ENCODE results near the gene PEAR1. TPM values are rescaled to one million over a fixed set of nuclear protein-coding genes. Genes with fewer than 3 reads are reported as not detected.

Gene PEAR1
- total and polyA plus RNA-seq, 2 of the 8 experiments (the other 6 are each of a cell fraction or from before 2014, with no cell fraction given), result 0.63 to 0.71 TPM

GRCh38 chr1:156860628-156861423, 32.7 kb upstream of the PEAR1 start, which contains the start of gene NTRK1:
NTRK1 (plus strand) TSS chr1:156860865; CDS start chr1:156860935, 70 bp downstream.
- no peak within 1 kb of the TSS for H2AK5ac ChIP-seq (ENCODE audit: low read depth, low read length)
- TF ChIP-seq POU5F1 (IDR thresholded peaks at IDR 0.05; ENCODE audit: low read depth, low read length), result no peak
- no peak for TF ChIP-seq GTF2F1 (IDR thresholded peaks at IDR 0.05; ENCODE audit: borderline replicate concordance, low read depth, low read length)
- TF ChIP-seq E2F6 (IDR thresholded peaks at IDR 0.05), result peak; percentile 64
- TF ChIP-seq EZH2 (IDR thresholded peaks at IDR 0.05; ENCODE audit: low read depth, low read length, severe bottlenecking), result peak; percentile 83
- peak; percentile 64 for TF ChIP-seq SUZ12 (IDR thresholded peaks at IDR 0.05; ENCODE audit: low read length)
- TF ChIP-seq TAF7 (optimal IDR thresholded peaks at IDR 0.05; ENCODE audit: borderline replicate concordance, low read depth, low read length), result no peak
- no peak for TF ChIP-seq YY1 (IDR thresholded peaks at IDR 0.05; ENCODE audit: low read depth, low read length)
- TF ChIP-seq, protein P1, sequence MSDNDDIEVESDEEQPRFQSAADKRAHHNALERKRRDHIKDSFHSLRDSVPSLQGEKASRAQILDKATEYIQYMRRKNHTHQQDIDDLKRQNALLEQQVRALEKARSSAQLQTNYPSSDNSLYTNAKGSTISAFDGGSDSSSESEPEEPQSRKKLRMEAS (IDR thresholded peaks at IDR 0.05), result peak; percentile 86
- no peak for TF ChIP-seq SP4 (IDR thresholded peaks at IDR 0.05; ENCODE audit: low read length)

More at GRCh38 chr1:156860628-156861423, 32.7 kb upstream of the PEAR1 start, which contains the start of gene NTRK1:
- Histone ChIP-seq H3K79me1 (ENCODE audit: low read depth, low read length) (no peaks in the 10 kb centered on the region), H3K9ac (replicated peaks in 1 of 4; ENCODE audit: extremely low read depth in 1 of 4, low read depth in 3 of 4, low read length in 3 of 4) (no peak within 1 kb of the TSS), H2BK12ac (ENCODE audit: low read depth, low read length) (no peak within 1 kb of the TSS), H3K18ac (ENCODE audit: extremely low read depth, low read length) (no peak within 1 kb of the TSS; the same call in none of the 2 replicates), H3K56ac (replicated peaks; ENCODE audit: insufficient read length, low read depth, low read length) (no peak within 1 kb of the TSS), H3K36me3 (ENCODE audit: control insufficient read depth in 2 of 4, insufficient read depth in 4 of 4, low read length in 3 of 4) (peaks cover 0 to 2% (median 0%) of the 10 kb centered on the region in 4 experiments; a peak in 1 of 8 replicates), H3K23me2 (ENCODE audit: low read depth, low read length) (peaks cover 19% of the 10 kb centered on the region; the same call in 1 of the 2 replicates), H4K20me1 (replicated peaks in 1 of 2; ENCODE audit: control insufficient read depth in 1 of 2, insufficient read depth in 2 of 2, low read length in 2 of 2) (peaks cover 1 to 10% of the 10 kb centered on the region in 2 experiments), H3K4ac (replicated peaks; ENCODE audit: insufficient read length, low read depth, low read length) (no peak within 1 kb of the TSS), H3K23ac (ENCODE audit: insufficient read length) (no peak within 1 kb of the TSS), H2BK120ac (replicated peaks; ENCODE audit: low read depth, low read length) (no peak within 1 kb of the TSS), H2BK5ac (ENCODE audit: low read depth, low read length) (no peak within 1 kb of the TSS), H3K79me2 (ENCODE audit: control insufficient read depth in 1 of 2, insufficient read depth in 2 of 2, low read length in 2 of 2) (no peaks in the 10 kb centered on the region), H3K27me3 (replicated peaks in 1 of 4; ENCODE audit: control insufficient read depth in 3 of 4, extremely low read depth in 1 of 4, insufficient read depth in 3 of 4, low read length in 3 of 4) (peaks cover 55 to 87% (median 84%) of the 10 kb centered on the region in 4 experiments), H4K91ac (replicated peaks; ENCODE audit: insufficient read length, low read length) (no peak within 1 kb of the TSS), H4K5ac (ENCODE audit: insufficient read length, low read depth, low read length) (no peak within 1 kb of the TSS), H3K27ac (ENCODE audit: low read depth, low read length) (no peak within 1 kb of the TSS), H3K14ac (ENCODE audit: insufficient read length) (no peak within 1 kb of the TSS), H3K4me2 (ENCODE audit: insufficient read depth in 1 of 2, low read depth in 2 of 2, low read length in 2 of 2) (peak within 1 kb of the TSS; percentile 73 to 94), H4K8ac (ENCODE audit: extremely low read depth, insufficient read depth, low read length) (no peak within 1 kb of the TSS), H2AFZ (ENCODE audit: low read length) (peak within 1 kb of the TSS; percentile 66; the same call in 1 of the 2 replicates), H2BK20ac (ENCODE audit: low read length) (no peak within 1 kb of the TSS), H3K4me1 (replicated peaks in 1 of 4; ENCODE audit: control insufficient read depth in 3 of 4, insufficient read depth in 4 of 4, low read length in 3 of 4) (peaks cover 0 to 15% (median 9%) of the 10 kb centered on the region in 4 experiments; a peak in 6 of 7 replicates), H2BK15ac (ENCODE audit: low read length) (no peak within 1 kb of the TSS), H3K4me3 (ENCODE audit: extremely low read depth in 1 of 4, insufficient read depth in 2 of 4, low read depth in 3 of 4, low read length in 4 of 4) (peak within 1 kb of the TSS; percentile 31 to 62 (median 58)), H3K9me3 (ENCODE audit: insufficient read depth in 2 of 2, low read depth in 1 of 2, low read length in 1 of 2) (no peaks in the 10 kb centered on the region)
- POLR2A ChIA-PET (ENCODE audit: partially characterized antibody), result interaction anchor here (0.7 to 2.5 kb wide), 18 partner anchors 12 to 169 kb away, joined by 3 to 7 read pairs (median 3); partner anchors contain the start of genes MRPL24 and PRCC
- FAIRE-seq (no peak), DNase-seq (ENCODE audit: low read depth in 1 of 2, low spot score in 2 of 2) (peak in 1 of 2 experiments; percentile 72)
- CTCF ChIA-PET (ENCODE audit: partially characterized antibody), result interaction anchor here (0.6 to 25.2 kb wide), 37 partner anchors 11 to 966 kb away, joined by 3 to 719 read pairs (median 6); partner anchors contain the start of genes CRABP2, HDGF, ISG20L2 and LRRC71
- WGBS, 2 experiments (ENCODE audit: extremely low coverage in 1 of 2, insufficient coverage in 1 of 2, insufficient read length in 1 of 2, insufficient replicate concordance in 2 of 2, low coverage in 1 of 2, low lambda C conversion rate in 2 of 2, missing lambda C conversion rate in 1 of 2), result 11% methylated on average over 54 of the region's 69 CpGs; no CpG with 5 or more reads in 1 of the 2 experiments
